ENCODE measurements around the gene PAGE2.

DNA sequence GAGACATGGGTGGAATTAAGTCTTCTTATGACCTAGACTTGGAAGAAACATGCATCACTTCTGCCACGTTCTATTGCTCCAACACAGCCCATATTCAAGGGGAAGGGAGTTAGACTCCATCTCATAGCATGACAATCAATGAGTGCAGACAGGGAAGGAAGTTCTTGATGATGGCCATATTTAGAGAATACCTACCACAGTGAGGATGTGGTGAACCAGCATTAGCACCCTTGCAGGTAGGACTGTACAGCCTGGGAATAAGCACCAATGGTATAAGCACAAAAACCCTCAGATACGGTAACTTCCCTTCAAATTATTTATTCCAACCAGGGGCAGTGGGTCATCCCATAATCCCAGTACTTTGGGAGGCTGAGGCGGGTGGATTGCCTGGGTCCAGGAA lies 29.8 kb downstream of the PAGE2 start:
- no peak for TF ChIP-seq POLR2A (IDR thresholded peaks at IDR 0.05)
- TF ChIP-seq, protein P1, sequence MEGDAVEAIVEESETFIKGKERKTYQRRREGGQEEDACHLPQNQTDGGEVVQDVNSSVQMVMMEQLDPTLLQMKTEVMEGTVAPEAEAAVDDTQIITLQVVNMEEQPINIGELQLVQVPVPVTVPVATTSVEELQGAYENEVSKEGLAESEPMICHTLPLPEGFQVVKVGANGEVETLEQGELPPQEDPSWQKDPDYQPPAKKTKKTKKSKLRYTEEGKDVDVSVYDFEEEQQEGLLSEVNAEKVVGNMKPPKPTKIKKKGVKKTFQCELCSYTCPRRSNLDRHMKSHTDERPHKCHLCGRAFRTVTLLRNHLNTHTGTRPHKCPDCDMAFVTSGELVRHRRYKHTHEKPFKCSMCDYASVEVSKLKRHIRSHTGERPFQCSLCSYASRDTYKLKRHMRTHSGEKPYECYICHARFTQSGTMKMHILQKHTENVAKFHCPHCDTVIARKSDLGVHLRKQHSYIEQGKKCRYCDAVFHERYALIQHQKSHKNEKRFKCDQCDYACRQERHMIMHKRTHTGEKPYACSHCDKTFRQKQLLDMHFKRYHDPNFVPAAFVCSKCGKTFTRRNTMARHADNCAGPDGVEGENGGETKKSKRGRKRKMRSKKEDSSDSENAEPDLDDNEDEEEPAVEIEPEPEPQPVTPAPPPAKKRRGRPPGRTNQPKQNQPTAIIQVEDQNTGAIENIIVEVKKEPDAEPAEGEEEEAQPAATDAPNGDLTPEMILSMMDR (IDR thresholded peaks at IDR 0.05) = no peak
- TF ChIP-seq EP300 (IDR thresholded peaks at IDR 0.05) = no peak
